GM21619 (cell line): ENCODE data around the gene CUL3.
"Not testable (repeated sequence)": the region's sequence is repeated elsewhere in the genome, so short reads cannot be mapped to it uniquely, and the experiment has no call there.

ENCODE experiments used
- ATAC-seq: cut with Tn5 transposase; IDR thresholded peaks from one replicate; pipeline ENCODE4 v1.9.1; 2021; ENCODE audit not compliant: unreplicated experiment

The CUL3 gene

GRCh38 chr2:224583033-224583432 is 2.1 kb downstream of the CUL3 start:
- ATAC-seq = not testable (repeated sequence)

- no peak for ATAC-seq
Observed at GRCh38 chr2:224580248-224580647, 4.9 kb downstream of the CUL3 start.

GRCh38 chr2:224579411-224579810 is 5.8 kb downstream of the CUL3 start:
- ATAC-seq = no peak

- no peak for ATAC-seq
Observed at GRCh38 chr2:224577541-224577940, 7.6 kb downstream of the CUL3 start.

- ATAC-seq = peak; percentile 87
Observed at GRCh38 chr2:224576088-224576715, 9.0 kb downstream of the CUL3 start.

GRCh38 chr2:224574423-224575084 is 10.6 kb downstream of the CUL3 start:
- ATAC-seq = no peak

- ATAC-seq = no peak
Observed at GRCh38 chr2:224573724-224574123, 11.4 kb downstream of the CUL3 start.

- no peak for ATAC-seq
Observed at GRCh38 chr2:224572338-224572737, 12.8 kb downstream of the CUL3 start.

- peak; percentile 46 for ATAC-seq
Observed at GRCh38 chr2:224570328-224570993, 14.7 kb downstream of the CUL3 start.

GRCh38 chr2:224569654-224570053 is 15.5 kb downstream of the CUL3 start:
- no peak for ATAC-seq

- no peak for ATAC-seq
Observed at GRCh38 chr2:224565452-224566035, 19.6 kb downstream of the CUL3 start.

GRCh38 chr2:224563537-224563936 is 21.6 kb downstream of the CUL3 start:
- ATAC-seq = no peak

GRCh38 chr2:224562831-224563230 is 22.3 kb downstream of the CUL3 start:
- no peak for ATAC-seq

- peak; percentile 77 for ATAC-seq
Observed at GRCh38 chr2:224561234-224562005, 23.7 kb downstream of the CUL3 start.

GRCh38 chr2:224560549-224560948 is 24.6 kb downstream of the CUL3 start:
- ATAC-seq = no peak

GRCh38 chr2:224557610-224558009 is 27.6 kb downstream of the CUL3 start:
- no peak for ATAC-seq

GRCh38 chr2:224556381-224556780 is 28.8 kb downstream of the CUL3 start:
- no peak for ATAC-seq

GRCh38 chr2:224555823-224556366 is 29.3 kb downstream of the CUL3 start:
- ATAC-seq = no peak

GRCh38 chr2:224552771-224553170 is 32.4 kb downstream of the CUL3 start:
- ATAC-seq = no peak

- ATAC-seq = no peak
Observed at GRCh38 chr2:224551693-224552092, 33.5 kb downstream of the CUL3 start.

- no peak for ATAC-seq
Observed at GRCh38 chr2:224546926-224547325, 38.2 kb downstream of the CUL3 start.
